C4-2B (cell line): ENCODE data around the gene TLR4.

Experiments used
- CTCF ChIP-seq: fragments of 450-650 bp; conservative IDR thresholded peaks from 2 replicates; pipeline ENCODE4 v1.5.1; 2017; ENCODE audit warnings: mild to moderate bottlenecking
- ZFX ChIP-seq: fragments of 450-650 bp; IDR thresholded peaks from 2 replicates; pipeline ENCODE4 v1.6.1; 2017

DNA sequence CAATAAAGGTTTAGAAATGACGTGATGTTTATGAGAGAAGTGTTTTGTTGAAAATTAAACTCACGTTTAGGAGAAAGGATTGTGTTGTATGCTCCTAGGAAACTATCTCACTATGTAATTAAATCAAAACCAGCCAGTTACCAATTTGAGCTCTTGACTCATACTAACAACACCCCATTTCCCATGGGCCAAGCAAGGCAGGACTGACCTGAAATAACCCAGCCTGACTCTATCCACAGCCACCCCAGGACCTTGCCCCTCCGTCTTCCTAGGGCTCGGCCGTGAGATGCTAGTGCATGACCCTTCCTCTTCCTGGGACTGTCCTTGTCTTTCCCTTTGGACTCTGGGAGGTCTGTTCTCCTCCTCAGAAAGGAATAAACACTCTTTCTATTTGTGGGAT is 16.4 kb downstream of the TLR4 start:
- TF ChIP-seq CTCF (no peak), ZFX (no peak)
